HUDEP-2 (cell line): ENCODE measurements around the gene ATP8A1.

Source experiments
- DNase-seq, 76 experiments: peaks; one replicate each; lab custom pipeline; 2025; ENCODE audit not compliant: unreplicated experiment in 76 of 76; lab: John Stamatoyannopoulos, UW

The ATP8A1 gene

DNA sequence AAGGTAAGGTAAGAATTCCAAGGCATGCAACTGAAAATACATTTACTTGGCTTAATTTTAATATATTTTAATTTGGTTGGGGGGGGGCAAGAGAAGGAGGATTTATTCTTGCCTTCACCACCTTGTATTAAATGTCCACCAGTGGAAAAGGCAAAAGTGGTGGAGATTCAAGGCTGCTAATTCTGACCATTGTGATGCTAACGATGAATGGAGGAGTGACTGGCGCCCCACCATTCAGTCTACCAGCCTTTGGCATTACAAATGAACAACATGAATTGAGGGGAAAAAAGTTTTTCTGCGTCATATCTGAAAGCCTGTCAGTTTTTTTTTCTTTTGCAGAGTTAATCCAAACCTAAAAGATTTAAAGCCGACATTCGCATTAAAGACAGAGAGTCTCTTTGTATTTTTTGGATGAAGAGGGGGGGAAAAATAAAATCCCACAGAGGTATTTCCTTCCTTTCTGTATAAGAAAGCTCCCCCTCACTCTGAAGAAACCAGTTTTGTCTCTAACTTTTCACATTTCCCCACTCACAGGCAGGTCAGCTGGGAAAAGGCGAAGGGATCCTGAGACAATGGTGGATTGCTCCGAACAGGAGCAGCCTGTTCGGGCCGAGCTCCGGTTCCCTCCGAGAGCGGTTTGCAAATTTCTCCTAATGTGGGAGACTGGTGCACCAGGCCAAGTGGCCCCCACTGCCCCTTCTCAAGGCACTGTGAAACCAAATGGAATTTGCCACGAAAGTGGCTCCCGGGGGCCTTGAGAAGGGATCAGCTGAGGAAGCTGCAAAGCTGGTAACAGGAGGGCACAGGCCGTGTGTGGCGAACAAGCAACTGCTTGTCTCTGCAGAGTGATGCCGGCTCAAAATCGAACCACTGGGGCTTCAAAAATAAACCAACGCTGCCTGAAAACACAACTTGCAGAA lies 231.5 kb downstream of the ATP8A1 start:
- DNase-seq, result no peak

DNA sequence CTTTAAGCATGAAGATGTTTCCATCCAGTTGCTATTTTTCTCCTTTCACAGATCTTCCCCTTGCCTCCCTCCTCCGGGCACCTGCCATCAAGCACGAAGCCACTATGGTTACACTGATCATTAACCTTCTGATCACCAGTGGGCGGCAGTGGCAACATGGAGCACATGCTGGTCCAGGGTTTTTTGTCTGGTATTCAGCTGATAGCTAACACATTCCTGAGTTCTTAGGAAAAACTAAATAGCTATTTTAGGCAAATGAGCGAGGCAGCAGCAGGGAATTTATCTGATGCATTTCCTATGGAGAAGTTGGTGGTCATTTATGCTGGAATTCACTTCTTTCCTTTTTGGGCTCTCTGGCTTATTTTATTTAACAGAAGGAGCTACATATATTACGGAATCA lies 236.8 kb downstream of the ATP8A1 start:
- DNase-seq, result no peak

DNA sequence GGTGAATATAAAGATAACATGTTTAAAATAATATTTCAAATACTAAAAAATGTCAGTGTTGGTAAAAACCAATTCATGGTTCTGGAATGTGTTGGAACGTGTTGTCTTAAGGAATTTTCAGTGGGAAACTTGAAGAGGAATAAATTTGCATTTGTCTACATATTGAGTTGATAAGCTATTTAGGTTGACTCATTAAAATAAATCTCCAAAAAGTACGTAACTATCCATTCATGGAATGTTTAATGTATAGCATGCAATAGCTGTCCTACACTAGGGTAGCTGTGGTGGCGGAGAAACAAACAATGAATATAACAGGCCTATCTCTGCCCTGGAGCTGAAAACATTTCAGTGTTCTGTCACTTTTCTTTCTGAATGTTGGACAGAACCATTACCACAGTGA lies 239.4 kb downstream of the ATP8A1 start:
- DNase-seq, result no peak

DNA sequence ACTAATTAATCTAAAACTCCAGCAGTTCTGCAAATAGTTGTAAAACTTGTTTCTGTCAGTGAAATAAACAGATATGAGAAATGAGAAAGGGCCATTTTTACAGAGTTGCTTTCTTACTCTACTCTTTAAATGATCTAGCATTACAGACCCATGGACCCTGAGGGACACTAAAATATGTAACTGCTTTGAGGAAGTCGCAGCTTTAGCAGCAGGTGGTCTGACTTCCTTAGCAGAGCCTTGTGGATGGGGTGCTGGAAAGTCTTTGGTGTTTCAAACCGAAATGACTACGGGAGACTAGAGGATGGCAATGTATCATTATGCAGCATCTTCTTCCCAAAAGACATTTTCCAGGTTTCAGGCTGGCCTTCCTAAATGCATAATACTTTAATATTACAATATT lies 240.9 kb downstream of the ATP8A1 start:
- no peak for DNase-seq

DNA sequence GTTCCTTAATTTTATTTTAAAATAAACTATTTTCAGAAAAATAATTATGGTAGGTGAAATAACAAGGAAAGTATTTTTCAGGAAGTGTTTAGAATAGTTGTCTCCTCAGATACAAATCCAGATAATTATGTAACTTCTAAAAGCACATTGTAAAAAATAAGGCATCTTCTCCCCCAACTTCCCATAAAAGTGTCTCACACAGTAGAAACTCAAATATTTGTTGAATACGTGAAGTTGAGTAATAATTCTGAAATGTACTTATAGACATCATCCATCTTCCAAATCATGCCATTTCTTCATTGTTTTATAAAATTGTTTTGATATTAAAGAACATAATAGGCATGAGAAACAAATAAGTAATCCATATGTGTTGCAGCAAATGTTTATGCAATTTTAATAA lies 241.6 kb downstream of the ATP8A1 start:
- no peak for DNase-seq

DNA sequence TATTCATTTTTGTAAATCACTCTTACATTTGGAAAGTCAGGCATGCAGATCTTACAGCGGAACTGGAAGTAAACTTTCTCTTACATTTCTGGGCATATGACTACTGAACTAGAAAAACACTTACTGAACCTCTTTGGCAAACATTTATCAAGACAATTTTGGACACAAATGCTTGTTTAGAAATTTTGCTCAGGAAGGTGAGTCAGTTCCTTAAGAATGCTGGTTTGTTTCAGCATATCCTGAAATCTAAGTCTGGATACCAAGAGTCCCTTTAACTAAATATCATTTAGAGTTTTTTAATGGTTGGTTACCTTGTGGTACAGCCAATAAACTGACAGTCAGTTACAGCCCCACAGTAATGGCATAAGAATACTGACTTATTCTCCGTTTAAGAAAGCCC lies 244.7 kb downstream of the ATP8A1 start:
- DNase-seq, result no peak

DNA sequence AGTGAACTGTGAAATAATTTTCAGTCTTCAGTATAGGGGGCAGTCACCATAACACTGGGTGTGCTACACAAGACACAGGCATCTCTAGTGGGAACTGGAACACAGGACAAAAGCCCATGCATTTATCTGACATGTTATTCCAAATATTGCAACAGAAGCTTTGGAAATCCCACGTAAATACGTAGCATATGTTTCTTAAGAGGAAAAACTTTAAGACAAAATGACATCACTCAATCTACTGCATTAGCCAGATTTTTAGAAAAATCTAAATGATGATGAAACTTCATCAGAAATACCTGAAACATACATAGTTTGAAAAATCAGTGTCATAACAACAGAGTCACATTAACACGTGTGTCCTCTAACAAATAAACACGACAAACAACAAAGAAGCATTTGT lies 245.1 kb downstream of the ATP8A1 start:
- no peak for DNase-seq

DNA sequence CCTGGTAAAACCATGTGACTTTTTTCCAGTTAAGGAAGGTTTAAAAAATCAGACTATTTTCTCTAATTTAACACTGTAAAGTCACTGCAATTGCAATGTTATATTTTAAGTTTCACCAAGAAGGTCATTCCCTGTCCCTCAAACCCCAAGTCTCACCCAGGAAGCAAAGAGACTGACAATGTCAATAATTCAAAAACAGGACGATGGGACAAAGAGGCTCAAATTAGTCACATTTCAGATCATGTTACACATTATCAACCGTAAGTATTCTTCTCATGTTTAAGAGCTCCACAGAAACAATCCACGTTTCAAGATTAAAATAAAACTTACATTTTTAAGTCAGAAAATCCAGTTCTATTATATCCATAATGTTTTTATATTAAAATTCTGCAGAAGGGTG lies 246.5 kb downstream of the ATP8A1 start:
- DNase-seq, result no peak

DNA sequence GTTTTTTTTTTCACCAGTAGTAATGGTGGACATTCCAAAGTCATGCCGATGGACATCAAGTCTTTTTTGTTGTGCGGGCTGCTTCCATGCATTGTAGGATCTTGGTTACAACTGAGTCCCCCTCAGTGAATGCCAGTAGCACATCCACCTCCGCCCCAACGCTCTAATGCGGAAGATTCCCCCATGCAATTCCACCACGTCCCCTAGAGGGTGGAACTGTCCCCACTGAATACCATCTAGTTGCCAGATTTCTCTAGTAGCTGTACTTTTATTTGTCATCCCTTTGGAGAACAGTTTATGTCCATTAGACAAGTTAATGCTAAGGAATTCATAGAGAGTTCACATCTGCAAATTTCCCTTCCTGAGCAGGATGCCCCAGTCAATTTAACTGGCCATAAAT lies 252.9 kb downstream of the ATP8A1 start:
- DNase-seq, result no peak

DNA sequence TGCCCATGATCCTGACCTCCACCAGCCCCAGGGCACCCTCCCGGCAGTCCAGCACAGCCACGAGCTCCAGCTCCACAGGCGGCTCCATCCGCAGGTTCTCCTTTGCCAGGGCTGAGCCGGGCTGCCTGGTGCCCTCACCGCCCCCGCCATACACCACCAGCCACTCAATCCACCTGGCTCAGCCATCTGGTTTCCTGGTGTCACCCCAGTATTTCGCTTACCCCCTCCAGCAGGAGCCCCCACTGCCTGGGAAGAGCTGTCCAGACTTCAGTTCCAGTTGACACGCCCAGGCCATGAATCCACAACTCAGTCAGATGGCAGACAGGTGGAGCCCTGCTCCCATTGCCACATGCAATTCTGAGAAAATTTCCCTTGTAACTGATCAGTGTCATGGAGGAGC lies 255.7 kb downstream of the ATP8A1 start:
- DNase-seq, result no peak

DNA sequence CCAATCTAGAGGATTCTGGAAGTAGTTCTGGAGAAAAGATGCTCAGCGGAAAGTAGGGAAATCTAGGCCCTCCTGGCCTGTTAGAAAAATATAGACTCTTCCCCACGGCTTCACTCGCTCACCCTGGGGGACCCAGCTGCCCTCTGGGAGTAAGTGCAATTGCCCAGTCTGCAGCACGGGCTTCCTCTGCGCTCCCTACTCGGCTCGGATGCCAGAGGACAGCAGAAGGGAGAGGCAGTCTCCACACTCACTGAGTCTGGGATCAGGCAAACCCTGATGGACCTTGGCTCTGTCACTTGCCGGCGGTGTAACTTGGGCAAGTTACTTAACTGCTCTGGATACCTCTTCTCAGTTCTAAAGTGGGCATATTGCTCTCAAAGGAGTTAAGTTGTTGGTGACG lies 257.5 kb downstream of the ATP8A1 start:
- no peak for DNase-seq

DNA sequence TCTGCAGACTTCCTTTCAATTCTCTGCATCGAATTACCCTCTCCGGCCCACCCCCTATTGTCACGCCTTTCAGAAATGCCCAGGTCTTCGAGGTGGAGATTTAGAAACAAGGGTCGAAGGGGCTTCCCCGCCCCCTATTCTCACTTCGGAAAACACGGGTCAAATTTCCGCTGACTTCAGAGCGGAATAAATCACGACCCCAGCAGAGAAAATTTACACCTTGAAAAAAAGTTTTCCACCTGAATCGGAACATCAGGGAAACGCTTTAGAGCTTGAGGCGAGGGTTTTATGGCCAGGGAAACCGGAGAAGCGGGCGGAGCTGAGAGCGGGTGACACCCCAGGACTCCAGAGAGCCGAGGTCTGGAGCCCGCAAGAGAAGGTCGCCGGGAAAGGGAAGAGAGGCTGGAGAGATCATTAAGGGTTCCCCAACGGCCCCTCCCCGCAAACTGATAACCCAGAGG lies 258.0 kb downstream of the ATP8A1 start:
- no peak for DNase-seq

DNA sequence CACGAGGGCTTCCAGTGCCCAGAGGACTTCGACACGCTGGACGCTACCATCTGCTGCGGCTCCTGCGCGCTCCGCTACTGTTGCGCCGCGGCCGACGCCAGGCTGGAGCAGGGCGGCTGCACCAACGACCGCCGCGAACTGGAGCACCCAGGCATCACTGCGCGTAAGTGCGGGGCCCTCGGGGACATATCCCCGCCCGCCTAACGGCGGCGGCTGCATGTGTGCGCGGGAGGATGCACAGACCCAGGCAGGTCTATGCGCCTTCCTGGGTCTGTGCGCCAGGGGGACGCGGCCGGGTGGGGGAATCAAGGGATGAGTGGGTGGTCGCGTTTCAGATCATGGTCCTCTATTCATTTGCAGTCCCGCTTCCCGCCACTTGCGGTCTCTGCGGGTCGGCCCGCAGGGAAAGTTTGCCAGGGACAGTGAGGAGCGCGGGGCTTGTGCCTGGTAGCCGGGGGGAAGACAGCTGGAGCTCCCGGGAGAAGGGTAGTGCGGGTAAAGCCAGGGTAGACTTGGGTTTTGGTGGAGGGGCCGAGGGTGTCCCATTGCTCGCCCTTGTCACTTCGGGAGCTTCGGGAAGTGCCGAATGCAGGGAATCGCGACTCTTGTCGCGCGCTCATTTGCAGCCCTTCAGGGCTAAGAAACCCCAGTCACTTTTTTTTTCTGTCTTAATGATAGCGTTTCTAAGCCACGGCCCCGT lies 258.6 kb downstream of the ATP8A1 start:
- no peak for DNase-seq

DNA sequence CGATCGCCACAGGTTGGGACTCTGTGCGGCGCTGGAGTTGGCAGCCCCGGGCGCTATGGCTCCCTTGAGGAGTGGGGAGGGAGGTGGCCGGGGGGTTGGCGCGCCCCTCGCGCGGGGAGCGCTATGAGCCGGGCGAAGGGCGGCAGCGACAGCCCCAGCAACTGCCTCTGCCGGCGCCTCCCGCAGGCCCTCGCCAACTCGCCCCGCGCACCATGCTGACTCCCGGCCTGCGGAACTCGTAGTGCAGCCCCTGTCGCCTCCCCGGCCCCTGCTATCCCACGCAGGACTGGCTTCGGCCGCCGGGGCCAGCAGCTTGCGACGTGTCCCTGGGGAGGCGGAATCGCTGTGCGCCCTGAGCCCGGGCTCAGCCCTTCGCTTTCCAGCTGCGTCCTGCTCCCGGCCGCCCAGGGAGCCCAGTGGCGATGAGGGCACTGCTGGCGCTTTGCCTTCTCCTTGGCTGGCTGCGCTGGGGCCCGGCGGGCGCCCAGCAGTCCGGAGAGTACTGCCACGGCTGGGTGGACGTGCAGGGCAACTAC lies 259.2 kb downstream of the ATP8A1 start:
- DNase-seq, result no peak

DNA sequence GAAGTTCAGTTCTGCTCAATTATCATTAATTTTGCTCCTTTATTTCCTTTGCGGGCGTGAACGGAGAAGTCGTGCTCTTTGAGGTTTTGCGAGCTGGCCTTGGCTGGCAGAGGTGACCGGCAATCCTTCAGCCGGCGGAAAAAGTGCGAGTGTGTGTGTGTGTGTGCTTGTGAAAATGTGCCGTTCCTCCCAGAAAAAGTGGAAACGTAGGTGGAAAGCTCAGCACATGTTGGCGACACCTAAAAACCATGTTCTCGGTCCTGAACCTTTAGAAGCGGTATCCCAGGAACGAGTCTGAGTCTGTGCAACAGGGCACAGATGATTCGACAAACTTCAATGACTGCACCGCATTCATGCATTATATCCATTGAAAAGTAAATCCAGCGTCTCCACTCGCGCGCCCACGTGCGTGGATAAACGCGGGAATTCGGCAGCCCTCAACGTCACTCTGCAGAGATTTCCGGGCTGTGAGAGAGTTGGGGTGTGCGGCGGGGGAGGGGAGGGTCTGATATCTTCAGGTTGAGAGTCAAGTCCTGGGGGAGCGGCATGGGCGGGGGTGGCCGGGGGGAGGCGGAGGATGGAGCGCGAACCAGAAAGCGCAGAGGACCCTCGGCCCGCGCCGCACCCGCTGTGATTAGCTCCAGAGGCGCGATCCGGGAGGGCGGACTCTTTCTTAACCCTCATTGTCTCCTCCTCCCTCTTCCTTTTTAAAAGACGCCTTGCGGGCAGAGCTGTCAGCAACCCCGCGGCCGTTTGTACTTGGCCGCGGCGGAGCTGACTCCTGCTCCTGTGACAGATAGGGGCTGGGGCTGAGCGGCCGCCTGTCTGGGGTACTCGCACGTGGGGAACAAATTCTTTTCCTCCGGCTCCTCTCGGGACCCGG lies 259.9 kb downstream of the ATP8A1 start, which contains the start of gene SHISA3:
TSS of gene SHISA3 (plus strand) at position 737 of the 883 bp plus-strand sequence. CDS start 569 bp downstream, outside the sequence.
- no peak for DNase-seq

DNA sequence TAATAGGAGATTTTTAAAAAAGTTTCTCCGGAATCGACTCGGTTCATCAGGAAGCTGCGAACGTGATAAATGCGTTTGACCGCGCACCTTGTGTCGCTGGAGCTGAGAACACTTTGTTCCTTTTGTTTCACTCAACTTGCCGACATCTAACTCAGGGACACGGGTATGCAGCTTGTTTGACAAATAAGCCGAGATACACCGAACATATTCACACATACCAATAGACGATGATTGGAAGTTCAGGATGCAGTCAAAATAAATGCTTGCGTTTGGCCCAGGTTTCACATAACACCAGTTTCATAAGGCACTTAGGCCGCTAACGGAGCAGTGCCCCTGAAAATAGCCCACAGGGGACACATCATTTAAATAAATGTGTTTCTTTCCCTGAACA lies 260.5 kb downstream of the ATP8A1 start:
- DNase-seq, result no peak

DNA sequence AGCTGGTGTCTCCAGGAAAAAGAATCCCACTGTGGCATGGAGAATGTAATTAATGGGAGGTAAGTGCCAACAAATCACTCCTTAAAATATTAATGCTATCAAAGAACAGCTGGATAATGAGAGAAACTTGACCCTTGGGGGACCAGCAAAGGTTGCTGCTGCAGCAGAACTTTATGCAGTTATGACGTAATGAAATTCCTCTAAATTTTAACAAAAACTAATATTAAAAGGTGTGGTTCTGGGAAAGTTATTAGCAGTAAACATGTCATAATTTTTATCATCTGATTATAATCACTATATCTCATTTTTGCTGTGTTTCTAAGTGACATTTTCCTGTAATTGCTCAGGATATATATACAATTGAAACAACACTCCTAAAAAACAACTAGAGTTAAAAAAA lies 261.3 kb downstream of the ATP8A1 start:
- no peak for DNase-seq

DNA sequence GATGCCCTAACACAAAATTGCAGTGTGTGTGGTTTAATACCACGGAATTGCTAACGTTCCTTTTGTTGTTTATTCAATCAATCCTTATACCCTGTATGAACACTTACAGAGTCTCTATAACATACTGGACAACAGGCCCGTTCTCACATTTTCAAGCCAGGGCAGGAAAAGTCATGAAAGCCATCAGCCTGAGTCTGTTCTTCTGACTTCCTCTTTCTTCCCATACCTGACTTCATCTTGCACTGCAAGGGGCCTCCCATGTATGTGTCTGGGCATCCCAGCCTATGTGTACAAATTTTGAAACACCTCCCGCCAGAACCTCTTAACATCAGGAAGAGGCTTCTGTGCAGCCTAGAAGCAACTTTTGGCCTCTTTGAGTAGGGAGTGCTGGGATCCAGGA lies 264.5 kb downstream of the ATP8A1 start:
- DNase-seq, result no peak

DNA sequence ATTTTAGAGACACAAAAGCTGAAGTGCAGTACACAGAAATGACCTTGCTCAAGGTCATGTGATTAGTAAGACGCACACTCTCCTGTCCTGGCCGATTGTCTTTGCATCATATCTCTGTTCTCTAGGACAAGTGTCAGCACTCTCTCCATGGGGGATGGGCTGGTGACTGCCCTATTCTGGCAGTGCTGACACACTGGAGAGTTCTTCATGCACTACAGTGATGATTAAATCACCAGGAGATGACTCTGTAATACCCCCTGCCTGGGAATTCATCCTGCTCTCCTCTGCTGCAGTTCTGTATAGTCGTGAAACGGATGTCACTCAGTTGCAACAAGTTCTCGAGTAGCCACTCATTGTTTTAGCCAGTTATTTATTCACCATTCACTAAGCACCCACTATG lies 264.9 kb downstream of the ATP8A1 start:
- DNase-seq, result no peak

DNA sequence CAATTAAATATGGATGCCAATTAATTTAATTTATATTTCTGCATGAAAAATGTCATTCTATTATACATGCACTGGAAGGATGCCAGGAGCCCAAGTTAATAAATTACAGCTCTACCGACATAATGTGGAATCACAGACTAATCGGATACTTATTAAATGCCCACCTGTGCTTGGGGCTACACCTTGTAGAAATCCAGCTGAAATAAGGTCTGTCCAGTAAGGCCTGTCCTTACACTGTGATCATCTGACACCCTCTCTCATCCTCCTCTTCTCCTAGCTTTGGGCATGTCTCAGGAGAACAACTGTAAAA lies 265.6 kb downstream of the ATP8A1 start:
- no peak for DNase-seq
